GM19043 (cell line): Measurements from ENCODE around the gene FGGY.

Experiments used
- ATAC-seq: cut with Tn5 transposase; IDR thresholded peaks from one replicate; pipeline ENCODE4 v1.9.1; 2021; ENCODE audit warnings: low read depth; ENCODE audit not compliant: unreplicated experiment

FGGY gene

GRCh38 chr1:59500950-59501742, 204.3 kb downstream of the FGGY start:
- ATAC-seq, result no peak

GRCh38 chr1:59502009-59502691, 205.3 kb downstream of the FGGY start:
- ATAC-seq, result no peak

DNA sequence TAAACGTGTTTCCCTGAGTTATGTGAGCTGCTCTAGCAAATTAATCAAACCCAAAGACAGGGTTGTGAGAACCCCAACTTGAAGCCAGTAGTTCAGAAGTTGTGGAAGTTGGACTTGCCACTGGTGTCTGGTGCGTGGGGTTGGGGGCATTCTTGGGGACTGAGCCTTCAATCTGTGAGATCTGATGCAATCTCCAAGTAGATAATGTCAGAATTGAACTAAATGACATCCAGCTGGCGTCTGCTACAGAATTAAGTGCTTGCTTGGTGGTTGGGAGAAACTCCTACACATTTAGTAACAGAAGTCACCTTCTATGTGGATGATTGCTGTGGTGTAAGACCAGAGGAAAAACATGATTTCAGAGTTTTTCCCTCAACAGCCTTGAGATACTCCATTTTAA, 207.4 kb downstream of the FGGY start:
- no peak for ATAC-seq

DNA sequence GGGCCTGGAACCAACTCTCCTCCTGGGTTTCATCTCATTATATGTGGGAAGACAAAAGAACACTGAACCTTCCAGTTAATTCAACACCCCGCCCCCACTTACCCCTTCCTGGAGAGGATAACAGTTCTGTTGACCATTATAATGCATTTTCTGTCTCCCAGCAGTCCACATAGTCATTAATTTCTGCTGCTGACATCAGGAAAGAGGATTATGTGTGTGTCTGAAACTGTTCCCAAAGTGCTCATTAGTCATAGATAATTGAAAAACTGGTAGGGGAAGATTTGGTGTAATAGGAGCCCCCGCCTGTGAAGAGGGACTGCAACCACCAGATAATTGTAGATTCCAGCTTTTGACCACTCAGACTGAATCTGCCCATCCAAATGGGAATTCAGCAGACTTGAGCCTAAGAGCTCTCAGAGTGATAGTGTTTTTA, 208.7 kb downstream of the FGGY start:
- ATAC-seq, result no peak

DNA sequence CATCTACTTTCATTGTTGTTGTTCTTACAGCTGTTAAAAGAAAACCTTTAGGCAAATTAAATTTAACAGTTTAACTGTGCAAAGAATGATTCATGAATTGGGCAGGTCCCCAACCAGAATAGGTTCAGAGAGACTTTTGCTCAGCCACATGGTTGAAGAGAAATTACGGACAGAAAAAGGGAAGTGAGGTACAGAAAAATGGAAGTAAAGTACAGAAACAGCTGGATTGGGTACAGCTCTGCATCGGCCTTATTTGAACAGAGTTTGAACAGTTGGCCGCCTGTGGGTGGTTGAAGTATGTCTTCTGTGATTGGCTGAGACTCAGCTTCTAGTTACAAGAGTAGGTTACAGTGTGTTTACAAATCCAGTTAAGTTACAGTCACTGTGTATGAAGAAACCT, 210.1 kb downstream of the FGGY start:
- peak; percentile 73 for ATAC-seq

DNA sequence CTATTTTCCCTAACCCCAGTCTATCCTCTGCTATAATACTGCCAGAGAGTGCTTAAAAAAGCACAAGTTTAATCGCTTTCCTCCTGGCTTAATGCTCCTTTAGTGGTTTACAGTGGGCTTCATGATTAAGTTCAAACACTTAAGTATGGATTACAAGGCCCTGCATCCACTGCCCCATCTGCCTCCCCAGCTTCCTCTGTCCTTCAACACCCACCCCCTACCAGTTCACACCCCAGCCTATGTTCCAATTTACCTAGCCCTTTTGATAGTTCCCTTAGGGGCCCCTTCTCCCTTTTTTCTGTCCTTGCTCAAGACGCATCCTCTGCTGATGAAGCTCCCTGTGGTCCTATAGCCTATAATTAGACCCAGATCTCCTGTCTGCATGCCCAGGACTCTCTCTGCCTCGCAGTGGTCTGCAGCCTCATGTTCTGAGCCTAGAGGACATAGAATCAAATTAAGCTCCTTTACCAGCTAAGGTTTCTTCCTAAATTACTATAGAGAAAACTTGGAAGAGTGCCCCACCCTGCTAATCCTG, 212.5 kb downstream of the FGGY start:
- ATAC-seq, result no peak

DNA sequence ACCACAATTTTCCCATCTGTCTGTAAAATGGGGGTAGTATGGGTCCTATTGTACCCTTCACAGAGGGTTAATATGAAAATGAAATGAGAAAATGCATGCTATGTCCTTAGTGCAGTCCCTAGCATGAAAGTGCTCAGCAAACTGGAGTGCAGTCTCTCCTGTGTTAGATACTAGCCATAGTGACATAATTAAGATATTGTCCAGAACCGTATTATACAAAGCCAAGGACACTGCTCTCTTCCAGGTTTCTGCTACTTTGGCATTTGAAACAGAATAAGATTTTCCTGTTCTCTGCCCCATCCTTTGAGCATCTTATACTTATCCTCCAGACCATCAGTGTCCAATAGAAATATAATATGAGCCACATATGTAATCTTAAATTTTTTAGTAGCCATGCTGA, 213.4 kb downstream of the FGGY start:
- ATAC-seq, result no peak

DNA sequence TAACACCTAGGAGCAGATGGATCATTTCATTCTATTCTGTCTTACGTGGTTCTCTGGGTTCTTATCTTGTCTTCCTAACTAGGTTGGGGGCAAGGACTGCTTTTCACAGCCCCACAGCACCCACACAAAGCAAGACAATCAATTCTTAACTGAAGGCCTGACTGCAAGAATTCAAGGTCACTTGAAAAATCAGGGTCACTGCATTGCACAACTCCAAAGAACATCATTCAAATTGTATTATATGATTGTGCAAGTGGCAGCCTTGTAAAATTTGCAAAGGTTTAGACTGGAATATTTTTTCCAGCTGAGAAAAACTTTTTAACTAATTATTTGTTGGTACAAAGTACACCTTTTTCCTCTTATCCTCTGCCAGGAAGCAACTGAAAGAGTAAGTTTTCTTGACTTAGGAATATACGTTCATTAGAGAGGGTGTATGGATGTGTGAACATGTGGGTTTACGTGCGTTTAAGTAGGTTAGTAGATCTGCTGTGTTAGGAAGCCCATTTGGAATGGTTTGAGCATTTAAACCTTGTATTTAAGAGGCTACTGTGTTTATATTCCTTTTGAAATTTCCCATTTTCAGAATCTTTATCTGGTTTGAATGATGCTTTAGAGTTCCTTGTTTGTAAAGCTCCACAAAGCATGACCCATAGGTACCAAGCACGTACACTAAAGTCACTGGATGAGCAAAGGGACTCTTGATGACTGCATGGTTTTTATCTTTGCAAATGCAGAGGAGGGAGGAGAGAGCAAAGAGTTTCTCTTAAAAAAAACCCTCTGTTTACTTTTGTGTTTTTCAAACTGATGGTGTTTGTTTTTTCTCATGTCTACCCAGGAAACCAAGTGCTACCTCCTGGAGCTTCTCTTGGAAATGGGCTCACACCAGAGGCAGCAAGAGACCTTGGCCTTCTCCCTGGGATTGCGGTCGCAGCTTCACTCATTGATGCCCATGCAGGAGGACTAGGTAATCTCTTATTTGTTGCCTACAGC, 214.9 kb downstream of the FGGY start:
- no peak for ATAC-seq

DNA sequence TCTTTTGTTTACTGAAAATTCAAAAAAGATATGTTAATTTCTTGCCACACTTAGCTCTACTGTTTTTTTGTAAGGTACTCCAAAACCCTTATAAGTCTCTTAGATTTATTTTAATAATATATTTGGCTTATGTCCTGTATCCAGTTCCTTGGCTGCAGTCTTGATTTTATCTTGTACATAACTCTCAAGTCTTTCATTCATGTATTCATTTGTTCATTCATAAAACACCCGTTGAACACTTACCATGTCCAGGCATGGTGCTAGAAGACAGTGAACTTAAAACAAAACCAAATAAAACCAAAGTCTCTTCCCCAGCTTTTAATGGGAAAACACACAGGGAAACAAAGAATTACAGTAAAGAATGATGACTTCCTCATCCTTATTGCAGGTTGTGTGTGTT, 215.8 kb downstream of the FGGY start:
- ATAC-seq, result no peak

DNA sequence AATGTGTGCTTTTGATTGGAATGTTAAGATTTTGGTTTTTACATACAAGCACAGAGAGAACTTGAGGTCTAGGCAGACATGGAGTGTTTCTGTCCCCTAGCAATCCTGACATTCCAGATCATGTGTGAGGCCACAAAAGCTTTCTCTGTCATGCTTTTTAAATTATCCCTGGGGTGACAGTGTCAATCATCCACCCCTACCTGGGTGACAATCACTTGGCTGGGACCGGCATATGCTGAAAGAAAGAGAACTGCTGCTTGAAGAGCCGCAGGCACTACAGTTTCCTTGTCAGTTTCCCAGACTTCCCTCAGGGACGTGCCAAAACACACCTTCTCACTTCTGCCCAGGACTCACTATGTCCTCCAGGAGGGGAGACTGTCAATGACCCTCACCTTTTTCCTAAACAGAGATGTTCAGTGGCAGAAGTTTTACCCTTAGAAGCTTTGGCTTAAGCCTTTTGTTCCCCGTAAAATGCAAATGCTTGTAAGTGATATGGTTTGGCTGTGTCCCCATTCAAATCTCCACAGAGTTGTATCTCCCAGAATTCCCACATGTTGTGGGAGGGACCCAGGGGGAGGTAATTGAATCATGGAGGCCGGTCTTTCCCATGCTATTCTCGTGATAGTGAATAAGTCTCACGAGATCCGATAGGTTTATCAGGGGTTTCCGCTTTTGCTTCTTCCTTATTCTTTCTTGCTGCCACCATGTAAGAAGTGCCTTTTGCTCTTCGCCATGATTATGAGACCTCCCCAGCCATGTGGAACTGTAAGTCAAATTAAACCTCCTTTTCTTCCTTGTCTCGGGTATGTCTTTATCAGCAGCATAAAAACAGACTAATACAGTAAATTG, 217.4 kb downstream of the FGGY start:
- ATAC-seq, result no peak

- ATAC-seq, result no peak
Measured at GRCh38 chr1:59516881-59517280, 220.0 kb downstream of the FGGY start.

- no peak for ATAC-seq
Measured at GRCh38 chr1:59520194-59520593, 223.3 kb downstream of the FGGY start.

- ATAC-seq, result no peak
Measured at GRCh38 chr1:59520827-59521418, 224.0 kb downstream of the FGGY start.

GRCh38 chr1:59521456-59521855, 224.6 kb downstream of the FGGY start:
- no peak for ATAC-seq

GRCh38 chr1:59522925-59523505, 226.1 kb downstream of the FGGY start:
- ATAC-seq, result no peak

GRCh38 chr1:59523745-59524450, 227.0 kb downstream of the FGGY start:
- ATAC-seq, result no peak

- ATAC-seq, result no peak
Measured at GRCh38 chr1:59526240-59526639, 229.3 kb downstream of the FGGY start.

GRCh38 chr1:59528471-59528870, 231.6 kb downstream of the FGGY start:
- no peak for ATAC-seq
